BE2C (cell line): ENCODE measurements around the gene SEPTIN5.

Source experiments
- DNase-seq: peaks from one replicate; pipeline ENCODE4 v3.0.0-alpha.2; 2020
- H3K27me3 ChIP-seq: fragments of 250-450 bp; sonication (Bioruptor Pico); 2 replicates; pipeline ENCODE4 v1.5.1; 2020; ENCODE audit warnings: mild to moderate bottlenecking
- H3K36me3 ChIP-seq: fragments of 250-450 bp; sonication (Bioruptor Pico); 2 replicates; pipeline ENCODE4 v1.5.1; 2020; ENCODE audit warnings: mild to moderate bottlenecking
- H3K4me1 ChIP-seq: fragments of 250-450 bp; sonication (Bioruptor Pico); 2 replicates; pipeline ENCODE4 v1.5.1; 2020
- H3K4me3 ChIP-seq: 2 replicates; pipeline ENCODE4 v1.5.1; 2011; ENCODE audit warnings: low read depth, low read length
- H3K9me3 ChIP-seq: fragments of 250-450 bp; sonication (Bioruptor Pico); 2 replicates; pipeline ENCODE4 v1.5.1; 2020
- CTCF ChIP-seq: IDR thresholded peaks from 2 replicates; pipeline ENCODE4 v1.5.1; 2012; ENCODE audit warnings: mild to moderate bottlenecking, low read depth, low read length

SEPTIN5 gene

DNA sequence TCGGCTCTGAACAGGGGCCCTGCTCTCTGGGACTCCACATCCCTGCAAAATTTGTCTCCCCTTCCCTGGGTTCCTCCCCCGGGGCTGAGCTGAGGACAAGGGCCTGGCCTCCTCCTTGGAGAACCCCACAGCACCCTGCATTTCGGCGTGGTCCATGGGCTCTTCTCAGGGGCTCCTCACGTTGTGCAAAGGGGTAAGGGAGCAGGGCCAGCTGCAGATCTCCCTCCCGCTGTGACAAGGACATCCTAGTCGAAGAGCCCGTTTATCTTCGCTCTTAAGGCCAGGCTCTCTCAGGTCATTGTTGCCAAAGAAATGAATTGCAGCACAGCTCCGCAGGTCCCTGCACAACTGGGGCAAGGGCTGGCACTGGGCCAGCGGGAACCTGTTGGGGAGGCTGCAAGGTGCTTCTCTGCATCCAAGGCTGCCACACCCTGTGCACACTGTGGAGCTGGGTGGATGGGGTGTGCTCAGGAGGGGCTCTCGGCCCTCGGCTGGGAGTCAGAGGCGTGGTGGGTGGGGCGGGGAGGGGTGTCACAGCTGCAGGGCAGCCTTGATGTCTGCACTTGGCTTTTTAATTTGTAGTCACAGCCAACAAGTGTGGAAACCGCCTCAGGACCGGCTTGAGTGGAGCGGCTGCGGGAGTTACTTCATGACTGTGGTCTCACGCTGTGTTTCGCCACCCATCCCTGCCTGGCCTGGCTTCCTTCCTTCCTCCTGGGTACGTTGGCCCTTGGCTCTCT lies 26.6 kb upstream of the SEPTIN5 start:
- no peaks in the 10 kb centered on the region for H3K27me3 ChIP-seq
- H3K4me1 ChIP-seq, result no peaks in the 10 kb centered on the region
- no peak for DNase-seq
- no peak for TF ChIP-seq CTCF
- no peaks in the 10 kb centered on the region for H3K36me3 ChIP-seq
- H3K9me3 ChIP-seq, result no peaks in the 10 kb centered on the region
- H3K4me3 ChIP-seq, result no peak overlapping the region

- Histone ChIP-seq H3K36me3 (no peaks in the 10 kb centered on the region), H3K4me3 (no peak overlapping the region), H3K9me3 (no peaks in the 10 kb centered on the region), H3K27me3 (no peaks in the 10 kb centered on the region), H3K4me1 (no peaks in the 10 kb centered on the region)
- no peak for TF ChIP-seq CTCF
- no peak for DNase-seq
These were observed 25.7 kb upstream of the SEPTIN5 start for GRCh38 chr22:19688301-19689290.

GRCh38 chr22:19689408-19689807 lies 24.9 kb upstream of the SEPTIN5 start:
- no peak overlapping the region for H3K4me3 ChIP-seq
- no peak for TF ChIP-seq CTCF

GRCh38 chr22:19691007-19691720 lies 23.1 kb upstream of the SEPTIN5 start:
- Histone ChIP-seq H3K4me3 (no peak overlapping the region), H3K9me3 (no peaks in the 10 kb centered on the region), H3K4me1 (no peaks in the 10 kb centered on the region), H3K36me3 (no peaks in the 10 kb centered on the region), H3K27me3 (no peaks in the 10 kb centered on the region)
- no peak for DNase-seq
- no peak for TF ChIP-seq CTCF

More at GRCh38 chr22:19689408-19689807, 24.9 kb upstream of the SEPTIN5 start:
- no peak for DNase-seq
- no peaks in the 10 kb centered on the region for H3K27me3 ChIP-seq
- H3K9me3 ChIP-seq, result no peaks in the 10 kb centered on the region
- no peaks in the 10 kb centered on the region for H3K4me1 ChIP-seq
- H3K36me3 ChIP-seq, result no peaks in the 10 kb centered on the region

- no peak for TF ChIP-seq CTCF
- H3K9me3 ChIP-seq, result no peaks in the 10 kb centered on the region
- no peak for DNase-seq
- no peak overlapping the region for H3K4me3 ChIP-seq
- H3K36me3 ChIP-seq, result no peaks in the 10 kb centered on the region
- H3K4me1 ChIP-seq, result no peaks in the 10 kb centered on the region
- no peaks in the 10 kb centered on the region for H3K27me3 ChIP-seq
These were observed 22.5 kb upstream of the SEPTIN5 start for GRCh38 chr22:19691721-19692341.
